A673 (cell line): ENCODE data around the gene PPP2R5E.

Experiments
- CTCF ChIP-seq: fragments of 300-800, 200-600 bp; sonication (generic); conservative IDR thresholded peaks from 2 replicates; pipeline ENCODE4 v1.5.1; 2017; ENCODE audit warnings: low read depth, mild to moderate bottlenecking, antibody characterized with exemption, low read length, moderate library complexity, mixed read lengths
- EZH2 ChIP-seq: fragments of 200-600 bp; sonication (generic); IDR thresholded peaks from 2 replicates; pipeline ENCODE4 v1.6.1; 2017; ENCODE audit warnings: borderline replicate concordance, low read depth, mild to moderate bottlenecking, mixed read lengths, antibody characterized with exemption, low read length; ENCODE audit not compliant: poor library complexity, severe bottlenecking

- TF ChIP-seq CTCF (0 out of 2 replicates have a peak, but pooled peaks have one; percentile 10), EZH2 (no peak)
These were observed 181.4 kb downstream of the PPP2R5E start for GRCh38 chr14:63361790-63362189.
